ENCODE data around the gene PLEKHG3.
A peak's percentile ranks its signal among the peaks of the same experiment; 100 is the strongest.

Gene PLEKHG3

GRCh38 chr14:64743061-64743460 lies 38.8 kb downstream of the PLEKHG3 start:
- DNase-seq (ENCODE audit: low read depth in 2 of 3, low spot score in 1 of 3) = no peak

- no peak for DNase-seq (ENCODE audit: low read depth in 2 of 3, low spot score in 1 of 3)
These were observed 41.4 kb downstream of the PLEKHG3 start for GRCh38 chr14:64745511-64746091.

- no peak for DNase-seq (ENCODE audit: low read depth in 2 of 3, low spot score in 1 of 3)
These were observed 42.4 kb downstream of the PLEKHG3 start for GRCh38 chr14:64746298-64747250.

GRCh38 chr14:64747327-64747726 lies 43.1 kb downstream of the PLEKHG3 start:
- no peak for DNase-seq (ENCODE audit: low read depth in 2 of 3, low spot score in 1 of 3)

GRCh38 chr14:64748521-64748920 lies 44.3 kb downstream of the PLEKHG3 start:
- DNase-seq (ENCODE audit: low read depth in 2 of 3, low spot score in 1 of 3) = no peak

- no peak for DNase-seq (ENCODE audit: low read depth in 2 of 3, low spot score in 1 of 3)
These were observed 44.9 kb downstream of the PLEKHG3 start for GRCh38 chr14:64748995-64749714.

GRCh38 chr14:64752909-64753308 lies 48.7 kb downstream of the PLEKHG3 start:
- DNase-seq (ENCODE audit: low read depth in 2 of 3, low spot score in 1 of 3) = no peak

GRCh38 chr14:64753374-64753773 lies 49.1 kb downstream of the PLEKHG3 start:
- no peak for DNase-seq (ENCODE audit: low read depth in 2 of 3, low spot score in 1 of 3)

- no peak for DNase-seq (ENCODE audit: low read depth in 2 of 3, low spot score in 1 of 3)
These were observed 49.8 kb downstream of the PLEKHG3 start for GRCh38 chr14:64753999-64754398.

- DNase-seq (ENCODE audit: low read depth in 2 of 3, low spot score in 1 of 3) = no peak
These were observed 50.5 kb downstream of the PLEKHG3 start for GRCh38 chr14:64754685-64755084.

GRCh38 chr14:64755781-64756221 lies 51.6 kb downstream of the PLEKHG3 start:
- peak; percentile 14 to 47 (median 24) for DNase-seq (ENCODE audit: low read depth in 2 of 3, low spot score in 1 of 3)

- no peak for DNase-seq (ENCODE audit: low read depth in 2 of 3, low spot score in 1 of 3)
These were observed 52.5 kb downstream of the PLEKHG3 start for GRCh38 chr14:64756712-64757111.

- no peak for DNase-seq (ENCODE audit: low read depth in 2 of 3, low spot score in 1 of 3)
These were observed 53.4 kb downstream of the PLEKHG3 start for GRCh38 chr14:64757601-64758000.

GRCh38 chr14:64758025-64758521 lies 53.8 kb downstream of the PLEKHG3 start:
- DNase-seq (ENCODE audit: low read depth in 2 of 3, low spot score in 1 of 3) = no peak

- no peak for DNase-seq (ENCODE audit: low read depth in 2 of 3, low spot score in 1 of 3)
These were observed 54.7 kb downstream of the PLEKHG3 start for GRCh38 chr14:64758691-64759554.

GRCh38 chr14:64759555-64759938 lies 55.3 kb downstream of the PLEKHG3 start:
- DNase-seq (ENCODE audit: low read depth in 2 of 3, low spot score in 1 of 3) = no peak

- peak; percentile 16 to 64 (median 38) for DNase-seq (ENCODE audit: low read depth in 2 of 3, low spot score in 1 of 3)
These were observed 56.0 kb downstream of the PLEKHG3 start for GRCh38 chr14:64760146-64760755.

- DNase-seq (ENCODE audit: low read depth in 2 of 3, low spot score in 1 of 3) = no peak
These were observed 56.7 kb downstream of the PLEKHG3 start for GRCh38 chr14:64760916-64761315.

GRCh38 chr14:64761441-64762043 lies 57.3 kb downstream of the PLEKHG3 start:
- no peak for DNase-seq (ENCODE audit: low read depth in 2 of 3, low spot score in 1 of 3)
